SJSA1 (cell line): ENCODE data around the gene HOXB2. TPM values are rescaled to one million over a fixed set of nuclear protein-coding genes. Genes with fewer than 3 reads are reported as not detected.

Experiments
- DNase-seq, 2 experiments: peaks; one replicate each; pipeline ENCODE4 v3.0.0-alpha.2; 2015 to 2020; ENCODE audit warnings: low spot score in 2 of 2, low read depth in 1 of 2
- H3K27ac ChIP-seq: fragments of 250-450 bp; sonication (Bioruptor Pico); 2 replicates; pipeline ENCODE4 v1.5.1; 2020; ENCODE audit warnings: mild to moderate bottlenecking, moderate library complexity
- H3K27me3 ChIP-seq: fragments of 250-450 bp; sonication (Bioruptor Pico); replicated peaks from 2 replicates; pipeline ENCODE4 v1.5.1; 2020; ENCODE audit warnings: mild to moderate bottlenecking, moderate library complexity
- H3K36me3 ChIP-seq: fragments of 250-450 bp; sonication (Bioruptor Pico); 2 replicates; pipeline ENCODE4 v1.5.1; 2020; ENCODE audit warnings: mild to moderate bottlenecking
- H3K4me1 ChIP-seq: fragments of 250-450 bp; sonication (Bioruptor Pico); replicated peaks from 2 replicates; pipeline ENCODE4 v1.6.1; 2021; ENCODE audit warnings: mild to moderate bottlenecking
- H3K4me3 ChIP-seq: fragments of 250-450 bp; sonication (Bioruptor Pico); 2 replicates; pipeline ENCODE4 v1.5.1; 2020; ENCODE audit warnings: mild to moderate bottlenecking
- H3K9me3 ChIP-seq: fragments of 250-450 bp; sonication (Bioruptor Pico); replicated peaks from 2 replicates; pipeline ENCODE4 v1.5.1; 2020; ENCODE audit warnings: mild to moderate bottlenecking
- total RNA-seq: library from RNA; depleted of rRNA; stranded (reverse); fragments of >200 nt; shearing (Covaris generic); gene quantifications from 2 replicates; pipeline ENCODE4 v1.2.3, GENCODE V29; 2014

Gene HOXB2
- total RNA-seq, 1 experiment from 2014 or later = 10.5 TPM

- Histone ChIP-seq H3K36me3 (peaks cover 10% of the 10 kb centered on the region; the same call in 1 of the 2 replicates), H3K4me3 (no peak overlapping the region), H3K27ac (no peak overlapping the region), H3K4me1 (no peaks in the 10 kb centered on the region; the same call in 1 of the 2 replicates), H3K27me3 (no peaks in the 10 kb centered on the region), H3K9me3 (no peaks in the 10 kb centered on the region)
- no peak for DNase-seq
Observed at GRCh38 chr17:48549914-48550501, 5.1 kb upstream of the HOXB2 start.

DNA sequence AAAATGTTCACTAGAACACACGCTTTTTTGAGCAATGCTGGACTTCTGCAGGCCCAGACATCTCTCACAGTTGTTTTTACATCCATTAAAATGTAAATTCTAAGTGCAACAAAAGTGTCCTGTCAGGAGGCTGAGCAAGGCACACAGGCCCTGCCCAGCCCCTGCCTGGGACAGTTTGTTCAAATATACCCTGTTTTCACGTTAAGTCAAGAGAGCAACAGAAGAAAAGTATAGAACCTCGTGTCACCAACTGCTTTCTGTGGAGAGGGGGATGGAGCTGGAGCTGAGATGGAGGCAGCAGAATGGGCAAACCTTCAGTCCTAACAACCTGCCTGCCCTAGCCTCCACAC, 4.3 kb upstream of the HOXB2 start:
- DNase-seq = no peak
- H3K4me3 ChIP-seq = no peak overlapping the region

GRCh38 chr17:48548523-48549280, 3.8 kb upstream of the HOXB2 start:
- H3K9me3 ChIP-seq = no peaks in the 10 kb centered on the region
- peaks cover 10% of the 10 kb centered on the region; the same call in 1 of the 2 replicates for H3K36me3 ChIP-seq
- no peak overlapping the region for H3K4me3 ChIP-seq
- H3K27ac ChIP-seq = no peak overlapping the region
- 0 out of 2 replicates have a peak, but pooled peaks cover 3% of the 10 kb centered on the region for H3K4me1 ChIP-seq
- H3K27me3 ChIP-seq = no peaks in the 10 kb centered on the region
- DNase-seq = no peak

More for the DNA sequence above, 4.3 kb upstream of the HOXB2 start:
- Histone ChIP-seq H3K27ac (no peak overlapping the region), H3K4me1 (no peaks in the 10 kb centered on the region), H3K36me3 (peaks cover 10% of the 10 kb centered on the region; the same call in 1 of the 2 replicates), H3K9me3 (no peaks in the 10 kb centered on the region), H3K27me3 (no peaks in the 10 kb centered on the region)

- peaks cover 10% of the 10 kb centered on the region; the same call in 1 of the 2 replicates for H3K36me3 ChIP-seq
- no peaks in the 10 kb centered on the region for H3K9me3 ChIP-seq
- H3K27me3 ChIP-seq = no peaks in the 10 kb centered on the region
- DNase-seq = no peak
- no peak overlapping the region for H3K4me3 ChIP-seq
- H3K4me1 ChIP-seq = peaks cover 7% of the 10 kb centered on the region
- H3K27ac ChIP-seq = no peak overlapping the region
Observed at GRCh38 chr17:48547808-48548522, 3.1 kb upstream of the HOXB2 start.

DNA sequence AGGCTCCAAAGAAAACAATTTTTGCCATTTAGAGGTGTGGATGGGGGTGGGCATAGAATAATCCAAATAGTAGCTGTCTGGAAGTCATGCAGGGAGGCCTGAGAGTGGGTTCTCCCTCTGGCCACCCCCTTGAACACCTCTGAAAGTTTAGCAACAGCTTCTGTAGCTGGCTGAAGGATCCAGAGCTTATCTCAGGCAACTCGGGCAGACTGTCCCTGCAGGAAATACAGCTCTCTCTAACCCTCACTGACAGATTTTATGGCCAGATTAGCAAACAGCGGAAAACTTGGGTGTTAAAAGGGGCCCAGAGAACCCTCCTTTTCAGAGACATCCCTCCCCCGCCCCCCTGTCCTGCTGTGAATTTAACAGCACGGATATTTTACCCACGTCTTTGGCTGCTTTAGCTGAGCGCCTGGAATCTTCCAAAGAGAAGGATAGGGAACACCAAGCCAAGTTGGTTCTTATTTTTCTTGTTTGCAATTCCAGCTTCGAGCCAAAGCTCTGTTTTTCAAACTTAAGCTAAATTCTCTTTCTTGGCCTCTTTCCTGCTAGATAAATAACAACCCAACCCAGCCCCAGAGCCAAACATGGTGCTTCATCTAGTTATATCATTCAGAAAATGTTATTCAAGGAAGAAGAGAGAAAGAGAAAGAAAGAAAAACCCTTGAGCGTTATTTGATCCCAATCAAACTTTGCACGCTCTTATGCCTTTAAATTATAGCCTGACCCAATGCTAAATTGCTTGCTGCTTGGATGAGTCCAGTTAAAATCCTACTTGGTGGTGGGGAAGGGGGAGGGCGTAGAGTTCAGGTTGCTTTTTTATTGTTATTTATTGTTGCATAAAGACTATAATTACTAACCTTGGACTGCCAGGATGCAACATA, 2.3 kb upstream of the HOXB2 start:
- Histone ChIP-seq H3K4me1 (peaks cover 11% of the 10 kb centered on the region), H3K4me3 (no peak overlapping the region), H3K9me3 (no peaks in the 10 kb centered on the region), H3K27me3 (no peaks in the 10 kb centered on the region), H3K27ac (no peak overlapping the region), H3K36me3 (peaks cover 10% of the 10 kb centered on the region; the same call in 1 of the 2 replicates)
- no peak for DNase-seq

DNA sequence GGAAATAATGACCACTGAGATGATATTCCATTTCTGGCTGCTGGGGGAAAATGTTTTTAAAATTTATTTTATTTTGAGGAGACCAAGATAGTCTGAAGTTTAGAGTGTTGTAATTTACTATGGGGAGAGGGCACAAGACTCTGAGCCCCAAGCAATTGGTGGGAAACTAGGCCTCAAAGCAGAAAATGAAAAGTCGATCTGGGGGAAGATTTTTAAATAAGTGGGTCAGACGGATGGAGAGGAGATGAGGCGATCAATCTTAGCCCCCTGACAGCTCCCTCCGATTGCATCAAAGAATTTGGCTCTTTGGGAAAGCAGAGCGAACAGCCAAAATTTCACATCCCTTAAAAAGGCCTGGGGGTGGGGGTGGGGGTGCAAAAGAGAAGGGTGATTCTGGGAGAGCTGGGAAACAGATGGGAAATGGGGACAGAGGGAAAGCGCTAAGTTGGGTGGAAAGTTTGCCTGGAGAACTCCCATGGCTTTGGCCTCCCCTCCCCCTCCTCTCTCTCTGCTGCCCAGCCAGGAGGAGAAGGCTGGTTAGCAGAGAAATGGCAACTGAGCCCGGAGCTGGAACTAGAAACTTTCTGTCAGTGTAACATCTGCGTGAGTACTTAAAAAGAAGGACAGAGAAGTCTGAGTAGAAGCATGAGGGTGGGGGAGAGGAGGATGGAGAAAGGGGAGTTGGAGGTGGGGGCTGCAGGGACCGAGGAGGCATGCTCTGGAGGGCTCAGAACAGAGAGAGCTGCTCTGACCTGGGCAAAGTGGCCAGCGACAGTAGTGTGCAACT, 1.4 kb upstream of the HOXB2 start:
- DNase-seq = no peak
- Histone ChIP-seq H3K4me1 (peaks cover 11% of the 10 kb centered on the region), H3K36me3 (peaks cover 10% of the 10 kb centered on the region; the same call in 1 of the 2 replicates), H3K27ac (no peak overlapping the region), H3K9me3 (no peaks in the 10 kb centered on the region), H3K4me3 (no peak overlapping the region), H3K27me3 (no peaks in the 10 kb centered on the region)

- Histone ChIP-seq H3K36me3 (peaks cover 8% of the 10 kb centered on the region; the same call in 1 of the 2 replicates), H3K4me3 (no peak overlapping the region), H3K4me1 (peaks cover 11% of the 10 kb centered on the region), H3K27me3 (no peaks in the 10 kb centered on the region), H3K9me3 (no peaks in the 10 kb centered on the region), H3K27ac (no peak overlapping the region)
- DNase-seq = no peak
Observed at GRCh38 chr17:48545539-48545938, 630 bp upstream of the HOXB2 start.

- Histone ChIP-seq H3K27ac (peak overlapping the region; percentile 46), H3K27me3 (no peaks in the 10 kb centered on the region), H3K9me3 (no peaks in the 10 kb centered on the region), H3K4me3 (peak overlapping the region; percentile 48), H3K4me1 (peaks cover 11% of the 10 kb centered on the region), H3K36me3 (no peaks in the 10 kb centered on the region)
- DNase-seq = peak; percentile 56 to 79
Observed at GRCh38 chr17:48544349-48545021, 424 bp downstream of the HOXB2 start.

GRCh38 chr17:48543854-48544348, 1.0 kb downstream of the HOXB2 start:
- Histone ChIP-seq H3K27ac (peak overlapping the region; percentile 46), H3K4me3 (peak overlapping the region; percentile 48), H3K4me1 (peaks cover 11% of the 10 kb centered on the region), H3K9me3 (no peaks in the 10 kb centered on the region), H3K36me3 (no peaks in the 10 kb centered on the region), H3K27me3 (no peaks in the 10 kb centered on the region)
- peak in 1 of 2 experiments; percentile 69 for DNase-seq

GRCh38 chr17:48543107-48543853, 1.6 kb downstream of the HOXB2 start:
- Histone ChIP-seq H3K4me3 (peak overlapping the region; percentile 48), H3K27me3 (no peaks in the 10 kb centered on the region), H3K27ac (no peak overlapping the region), H3K36me3 (no peaks in the 10 kb centered on the region), H3K9me3 (no peaks in the 10 kb centered on the region), H3K4me1 (peaks cover 11% of the 10 kb centered on the region)
- DNase-seq = peak; percentile 74 to 85

- DNase-seq = no peak
- Histone ChIP-seq H3K27ac (no peak overlapping the region), H3K27me3 (no peaks in the 10 kb centered on the region), H3K4me3 (peak overlapping the region; percentile 48), H3K4me1 (peaks cover 11% of the 10 kb centered on the region), H3K9me3 (no peaks in the 10 kb centered on the region), H3K36me3 (no peaks in the 10 kb centered on the region)
Observed at GRCh38 chr17:48542698-48543106, 2.2 kb downstream of the HOXB2 start.
